H9 (cell line): ENCODE data around the gene PRDM11. TPM values are rescaled to one million over a fixed set of nuclear protein-coding genes. Genes with fewer than 3 reads are reported as not detected.

Experiments used
- DNase-seq: peaks from one replicate; pipeline ENCODE4 v3.0.0-alpha.2; 2017
- H2AFZ ChIP-seq: one replicate; pipeline ENCODE4 v1.6.1; 2013; ENCODE audit warnings: mild to moderate bottlenecking, low read length, control low read depth, moderate library complexity
- H2AK5ac ChIP-seq: 2 replicates; pipeline ENCODE4 v1.6.1; 2013; ENCODE audit warnings: low read length, control low read depth, mixed read lengths; ENCODE audit not compliant: insufficient read length
- H2BK120ac ChIP-seq: one replicate; pipeline ENCODE4 v1.6.1; 2013; ENCODE audit warnings: low read depth, mild to moderate bottlenecking, low read length, control low read depth, inconsistent platforms; ENCODE audit not compliant: poor library complexity, severe bottlenecking
- H2BK12ac ChIP-seq: 2 replicates; pipeline ENCODE4 v1.6.1; 2013; ENCODE audit warnings: low read length, control low read depth, mixed read lengths, low read depth; ENCODE audit not compliant: insufficient read length
- H2BK15ac ChIP-seq: 2 replicates; pipeline ENCODE4 v1.6.1; 2013; ENCODE audit warnings: low read depth, low read length, control low read depth
- H2BK20ac ChIP-seq: one replicate; pipeline ENCODE4 v1.6.1; 2013; ENCODE audit warnings: low read depth, mild to moderate bottlenecking, low read length, control low read depth, inconsistent platforms; ENCODE audit not compliant: poor library complexity, severe bottlenecking
- H2BK5ac ChIP-seq: 2 replicates; pipeline ENCODE4 v1.6.1; 2013; ENCODE audit warnings: low read length, control low read depth, mixed read lengths; ENCODE audit not compliant: insufficient read length
- H3K14ac ChIP-seq: 2 replicates; pipeline ENCODE4 v1.6.1; 2013; ENCODE audit warnings: low read length, control low read depth; ENCODE audit not compliant: insufficient read depth
- H3K18ac ChIP-seq: 2 replicates; pipeline ENCODE4 v1.6.1; 2013; ENCODE audit warnings: low read depth, mild to moderate bottlenecking, mixed read lengths, low read length, control low read depth; ENCODE audit not compliant: insufficient read length
- H3K23ac ChIP-seq: 2 replicates; pipeline ENCODE4 v1.6.1; 2013; ENCODE audit warnings: low read length, control low read depth, mixed read lengths, low read depth; ENCODE audit not compliant: insufficient read length
- H3K23me2 ChIP-seq: 2 replicates; pipeline ENCODE4 v1.6.1; 2013; ENCODE audit warnings: low read depth, mild to moderate bottlenecking, mixed read lengths, low read length, control low read depth; ENCODE audit not compliant: insufficient read length, poor library complexity, severe bottlenecking
- H3K27ac ChIP-seq: 2 replicates; pipeline ENCODE4 v1.5.1; 2013; ENCODE audit warnings: low read length, control low read depth, mixed read lengths, low read depth; ENCODE audit not compliant: insufficient read length
- H3K27me3 ChIP-seq: 2 replicates; pipeline ENCODE4 v1.6.1; 2013; ENCODE audit warnings: low read length, control low read depth, inconsistent platforms; ENCODE audit not compliant: insufficient read depth
- H3K4ac ChIP-seq: 2 replicates; pipeline ENCODE4 v1.6.1; 2013; ENCODE audit warnings: low read depth, mild to moderate bottlenecking, control low read depth, inconsistent platforms, low read length, moderate library complexity
- H3K4me1 ChIP-seq: 2 replicates; pipeline ENCODE4 v1.6.1; 2013; ENCODE audit warnings: low read length, control low read depth, inconsistent platforms; ENCODE audit not compliant: insufficient read depth
- H3K4me2 ChIP-seq: 2 replicates; pipeline ENCODE4 v1.6.1; 2013; ENCODE audit warnings: low read length, control low read depth, mixed read lengths; ENCODE audit not compliant: insufficient read length, insufficient read depth
- H3K56ac ChIP-seq: 2 replicates; pipeline ENCODE4 v1.6.1; 2013; ENCODE audit warnings: low read depth, mild to moderate bottlenecking, mixed read lengths, low read length, control low read depth; ENCODE audit not compliant: insufficient read length
- H3K79me1 ChIP-seq: 2 replicates; pipeline ENCODE4 v1.6.1; 2013; ENCODE audit warnings: low read depth, mild to moderate bottlenecking, moderate library complexity, low read length, control low read depth, inconsistent platforms; ENCODE audit not compliant: insufficient read depth, poor library complexity, severe bottlenecking
- H3K79me2 ChIP-seq: 2 replicates; pipeline ENCODE4 v1.6.1; 2013; ENCODE audit warnings: low read length, control low read depth, inconsistent platforms; ENCODE audit not compliant: insufficient read depth
- H3K9ac ChIP-seq: 2 replicates; pipeline ENCODE4 v1.6.1; 2013; ENCODE audit warnings: low read length, control low read depth, mixed read lengths; ENCODE audit not compliant: insufficient read length; ENCODE audit errors: extremely low read depth
- H3K9me3 ChIP-seq: one replicate; pipeline ENCODE4 v1.6.1; 2013; ENCODE audit warnings: low read depth, low read length, inconsistent platforms; ENCODE audit not compliant: control insufficient read depth
- H3T11ph ChIP-seq: one replicate; pipeline ENCODE4 v1.6.1; 2013; ENCODE audit warnings: mild to moderate bottlenecking, low read length, control low read depth, inconsistent platforms
- H4K20me1 ChIP-seq: one replicate; pipeline ENCODE4 v1.6.1; 2013; ENCODE audit not compliant: control insufficient read depth, insufficient read length, insufficient read depth
- H4K5ac ChIP-seq: 2 replicates; pipeline ENCODE4 v1.6.1; 2013; ENCODE audit warnings: low read depth, mild to moderate bottlenecking, mixed read lengths, low read length, control low read depth; ENCODE audit not compliant: insufficient read length
- H4K8ac ChIP-seq: replicated peaks from 2 replicates; pipeline ENCODE4 v1.6.1; 2013; ENCODE audit warnings: low read length, control low read depth, mixed read lengths, low read depth; ENCODE audit not compliant: insufficient read length
- H4K91ac ChIP-seq: 2 replicates; pipeline ENCODE4 v1.6.1; 2013; ENCODE audit warnings: low read depth, mild to moderate bottlenecking, moderate library complexity, mixed read lengths, low read length, control low read depth; ENCODE audit not compliant: insufficient read length
- H3K27ac Mint-ChIP-seq, 3 experiments: 2 replicates in 2 of 3; 3 replicates in 1 of 3; pipeline ENCODE4 v1.8.0; 2020 to 2021; ENCODE audit warnings: mixed read lengths in 3 of 3, mild to moderate bottlenecking in 1 of 3, moderate library complexity in 1 of 3
- H3K27me3 Mint-ChIP-seq: 2 replicates; pipeline ENCODE4 v1.8.0; 2021; ENCODE audit warnings: low read depth, mild to moderate bottlenecking, moderate library complexity, mixed read lengths
- H3K36me3 Mint-ChIP-seq, 3 experiments: 2 replicates in 2 of 3; 3 replicates in 1 of 3; pipeline ENCODE4 v1.8.0; 2020 to 2021; ENCODE audit warnings: low read depth in 3 of 3, mixed read lengths in 3 of 3; ENCODE audit not compliant: insufficient read depth in 1 of 3
- H3K4me1 Mint-ChIP-seq, 2 experiments: 2 replicates each; pipeline ENCODE4 v1.8.0; 2020; ENCODE audit warnings: mixed read lengths in 2 of 2
- H3K4me3 Mint-ChIP-seq, 2 experiments: 2 replicates in 1 of 2; 3 replicates in 1 of 2; pipeline ENCODE4 v1.8.0; 2020 to 2021; ENCODE audit warnings: mild to moderate bottlenecking in 2 of 2, mixed read lengths in 2 of 2, moderate library complexity in 1 of 2
- H3K9me3 Mint-ChIP-seq, 2 experiments: 2 replicates in 1 of 2; 3 replicates in 1 of 2; pipeline ENCODE4 v1.8.0; 2020; ENCODE audit warnings: mild to moderate bottlenecking in 2 of 2, mixed read lengths in 2 of 2, moderate library complexity in 1 of 2
- WGBS: extraction: QIAGEN DNeasy Blood & Tissue Kit; methylation state at CpG from one replicate; pipeline ENCODE4 v1.1.7; 2013; ENCODE audit warnings: missing lambda C conversion rate, low lambda C conversion rate, mixed read lengths; ENCODE audit not compliant: insufficient read length; ENCODE audit errors: extremely low coverage; 5-methylcytosine and 5-hydroxymethylcytosine counted together
- total RNA-seq: library from RNA; stranded (reverse); gene quantifications from 2 replicates; pipeline ENCODE4 v1.2.1, GENCODE V29; 2021
- TF ChIP-seq, protein P1 (sequence below): fragments of 200-600 bp; sonication (generic); conservative IDR thresholded peaks from 3 replicates; pipeline ENCODE4 v1.8.0; 2021; ENCODE audit warnings: antibody characterized with exemption, mild to moderate bottlenecking

Gene PRDM11
- total RNA-seq, 1 experiment from 2014 or later: 11.5 TPM

GRCh38 chr11:45189230-45189629 is 42.8 kb downstream of the PRDM11 start:
- H2AK5ac ChIP-seq: no peak overlapping the region
- H3K36me3 Mint-ChIP-seq: peaks cover 7 to 30% (median 10%) of the 10 kb centered on the region in 3 experiments; a peak in 6 of 7 replicates

More at GRCh38 chr11:45189230-45189629, 42.8 kb downstream of the PRDM11 start:
- H3T11ph ChIP-seq: no peak overlapping the region
- no peak overlapping the region for H2BK5ac ChIP-seq
- H3K9ac ChIP-seq: no peak overlapping the region
- no peaks in the 10 kb centered on the region for H3K27me3 ChIP-seq
- no peak overlapping the region for H3K18ac ChIP-seq
- no peak overlapping the region for H2BK15ac ChIP-seq
- H3K27ac Mint-ChIP-seq: no peak overlapping the region
- H2BK120ac ChIP-seq: no peak overlapping the region
- H3K4me2 ChIP-seq: no peak overlapping the region
- H3K4ac ChIP-seq: no peak overlapping the region
- H3K9me3 ChIP-seq: no peaks in the 10 kb centered on the region
- H3K79me1 ChIP-seq: no peaks in the 10 kb centered on the region
- H3K27me3 Mint-ChIP-seq: no peaks in the 10 kb centered on the region
- H3K9me3 Mint-ChIP-seq: peaks cover 0 to 3% of the 10 kb centered on the region in 2 experiments; a peak in 2 of 5 replicates
- no peak overlapping the region for H2BK20ac ChIP-seq
- no peak overlapping the region for H4K91ac ChIP-seq
- WGBS: no CpG with 5 or more reads among the region's 5 CpGs
- TF ChIP-seq, protein P1, sequence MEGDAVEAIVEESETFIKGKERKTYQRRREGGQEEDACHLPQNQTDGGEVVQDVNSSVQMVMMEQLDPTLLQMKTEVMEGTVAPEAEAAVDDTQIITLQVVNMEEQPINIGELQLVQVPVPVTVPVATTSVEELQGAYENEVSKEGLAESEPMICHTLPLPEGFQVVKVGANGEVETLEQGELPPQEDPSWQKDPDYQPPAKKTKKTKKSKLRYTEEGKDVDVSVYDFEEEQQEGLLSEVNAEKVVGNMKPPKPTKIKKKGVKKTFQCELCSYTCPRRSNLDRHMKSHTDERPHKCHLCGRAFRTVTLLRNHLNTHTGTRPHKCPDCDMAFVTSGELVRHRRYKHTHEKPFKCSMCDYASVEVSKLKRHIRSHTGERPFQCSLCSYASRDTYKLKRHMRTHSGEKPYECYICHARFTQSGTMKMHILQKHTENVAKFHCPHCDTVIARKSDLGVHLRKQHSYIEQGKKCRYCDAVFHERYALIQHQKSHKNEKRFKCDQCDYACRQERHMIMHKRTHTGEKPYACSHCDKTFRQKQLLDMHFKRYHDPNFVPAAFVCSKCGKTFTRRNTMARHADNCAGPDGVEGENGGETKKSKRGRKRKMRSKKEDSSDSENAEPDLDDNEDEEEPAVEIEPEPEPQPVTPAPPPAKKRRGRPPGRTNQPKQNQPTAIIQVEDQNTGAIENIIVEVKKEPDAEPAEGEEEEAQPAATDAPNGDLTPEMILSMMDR: no peak
- no peak overlapping the region for H3K14ac ChIP-seq
- no peak for DNase-seq
- no peaks in the 10 kb centered on the region for H3K23me2 ChIP-seq
- H4K8ac ChIP-seq: no peak overlapping the region
- no peak overlapping the region for H3K27ac ChIP-seq
- no peaks in the 10 kb centered on the region for H4K20me1 ChIP-seq
- H2BK12ac ChIP-seq: no peak overlapping the region
- no peaks in the 10 kb centered on the region for H3K4me1 Mint-ChIP-seq
- no peaks in the 10 kb centered on the region for H3K79me2 ChIP-seq
- no peak overlapping the region for H3K4me3 Mint-ChIP-seq
- no peak overlapping the region for H3K56ac ChIP-seq
- H4K5ac ChIP-seq: no peak overlapping the region
- H3K4me1 ChIP-seq: no peaks in the 10 kb centered on the region
- H2AFZ ChIP-seq: no peak overlapping the region
- no peak overlapping the region for H3K23ac ChIP-seq
